ENCODE measurements around the gene MT1E.
A peak's percentile ranks its signal among the peaks of the same experiment; 100 is the strongest.

Gene MT1E

DNA sequence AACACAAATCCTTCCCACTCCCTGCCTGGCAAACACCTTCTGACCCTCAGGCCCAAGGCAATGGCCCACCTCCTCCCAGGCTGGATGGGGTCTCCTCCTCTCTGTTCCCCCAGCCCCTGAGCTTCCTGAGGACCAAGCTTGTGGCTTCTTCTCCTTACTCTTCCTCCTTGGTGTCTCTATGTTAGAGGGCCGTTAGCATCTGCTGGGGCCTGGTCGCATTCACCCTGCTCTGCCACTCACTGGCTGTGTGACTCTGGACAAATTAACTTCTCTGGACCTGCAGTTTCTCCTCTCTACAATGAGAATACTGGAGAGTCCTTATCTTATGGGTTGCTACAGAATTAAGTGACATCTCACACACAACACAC lies 17.9 kb upstream of the MT1E start:
- TF ChIP-seq, protein P1, sequence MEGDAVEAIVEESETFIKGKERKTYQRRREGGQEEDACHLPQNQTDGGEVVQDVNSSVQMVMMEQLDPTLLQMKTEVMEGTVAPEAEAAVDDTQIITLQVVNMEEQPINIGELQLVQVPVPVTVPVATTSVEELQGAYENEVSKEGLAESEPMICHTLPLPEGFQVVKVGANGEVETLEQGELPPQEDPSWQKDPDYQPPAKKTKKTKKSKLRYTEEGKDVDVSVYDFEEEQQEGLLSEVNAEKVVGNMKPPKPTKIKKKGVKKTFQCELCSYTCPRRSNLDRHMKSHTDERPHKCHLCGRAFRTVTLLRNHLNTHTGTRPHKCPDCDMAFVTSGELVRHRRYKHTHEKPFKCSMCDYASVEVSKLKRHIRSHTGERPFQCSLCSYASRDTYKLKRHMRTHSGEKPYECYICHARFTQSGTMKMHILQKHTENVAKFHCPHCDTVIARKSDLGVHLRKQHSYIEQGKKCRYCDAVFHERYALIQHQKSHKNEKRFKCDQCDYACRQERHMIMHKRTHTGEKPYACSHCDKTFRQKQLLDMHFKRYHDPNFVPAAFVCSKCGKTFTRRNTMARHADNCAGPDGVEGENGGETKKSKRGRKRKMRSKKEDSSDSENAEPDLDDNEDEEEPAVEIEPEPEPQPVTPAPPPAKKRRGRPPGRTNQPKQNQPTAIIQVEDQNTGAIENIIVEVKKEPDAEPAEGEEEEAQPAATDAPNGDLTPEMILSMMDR (IDR thresholded peaks at IDR 0.05): no peak
- H3K4me1 ChIP-seq (ENCODE audit: control insufficient read depth in 1 of 2, insufficient read depth in 1 of 2, low read depth in 1 of 2, low read length in 1 of 2): peaks cover 26 to 27% of the 10 kb centered on the region in 2 experiments

DNA sequence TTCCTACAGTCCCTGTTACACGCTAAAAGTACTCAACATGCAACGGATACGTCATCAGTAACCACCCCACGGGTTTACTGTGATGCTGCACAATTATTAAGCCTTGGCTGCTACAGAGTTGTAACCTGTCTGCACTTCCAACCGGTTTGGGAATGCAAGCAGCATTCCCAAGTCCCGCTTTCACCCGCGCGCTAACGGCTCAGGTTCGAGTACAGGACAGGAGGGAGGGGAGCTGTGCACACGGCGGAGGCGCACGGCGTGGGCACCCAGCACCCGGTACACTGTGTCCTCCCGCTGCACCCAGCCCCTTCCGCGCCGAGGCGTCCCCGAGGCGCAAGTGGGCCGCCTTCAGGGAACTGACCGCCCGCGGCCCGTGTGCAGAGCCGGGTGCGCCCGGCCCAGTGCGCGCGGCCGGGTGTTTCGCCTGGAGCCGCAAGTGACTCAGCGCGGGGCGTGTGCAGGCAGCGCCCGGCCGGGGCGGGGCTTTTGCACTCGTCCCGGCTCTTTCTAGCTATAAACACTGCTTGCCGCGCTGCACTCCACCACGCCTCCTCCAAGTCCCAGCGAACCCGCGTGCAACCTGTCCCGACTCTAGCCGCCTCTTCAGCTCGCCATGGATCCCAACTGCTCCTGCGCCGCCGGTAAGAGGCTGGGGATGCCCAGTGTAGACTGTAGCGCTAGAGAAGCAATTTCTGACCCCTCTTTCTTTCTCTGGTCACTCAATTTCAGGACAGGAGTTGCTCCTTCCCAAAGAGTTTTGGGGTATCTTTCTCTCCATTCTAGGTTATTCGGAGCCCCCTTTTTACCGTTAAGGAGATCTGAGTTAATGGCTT lies 17.3 kb upstream of the MT1E start, which contains the start of gene MT2A:
Gene MT2A (plus strand): TSS at position 542 of the 833 bp plus-strand sequence. CDS start 72 bp downstream, at position 614.
- peak within 1 kb of the TSS; percentile 66 to 75 for H3K4me3 ChIP-seq (ENCODE audit: low read depth in 1 of 2, low read length in 1 of 2)
- TF ChIP-seq, protein P1 (IDR thresholded peaks at IDR 0.05): peak; percentile 31
- peaks cover 14% of the 10 kb centered on the region for H3K27me3 ChIP-seq
- peaks cover 26 to 27% of the 10 kb centered on the region in 2 experiments for H3K4me1 ChIP-seq (ENCODE audit: control insufficient read depth in 1 of 2, insufficient read depth in 1 of 2, low read depth in 1 of 2, low read length in 1 of 2)
- no peaks in the 10 kb centered on the region for H3K36me3 ChIP-seq
- no peaks in the 10 kb centered on the region for H3K9me3 ChIP-seq
- peak within 1 kb of the TSS; percentile 73 for H3K27ac ChIP-seq

More for the DNA sequence above, 17.9 kb upstream of the MT1E start:
- Histone ChIP-seq H3K27ac (peak overlapping the region; percentile 73), H3K27me3 (peaks cover 14% of the 10 kb centered on the region), H3K36me3 (no peaks in the 10 kb centered on the region), H3K4me3 (ENCODE audit: low read depth in 1 of 2, low read length in 1 of 2) (peak overlapping the region; percentile 66 to 75), H3K9me3 (no peaks in the 10 kb centered on the region)

DNA sequence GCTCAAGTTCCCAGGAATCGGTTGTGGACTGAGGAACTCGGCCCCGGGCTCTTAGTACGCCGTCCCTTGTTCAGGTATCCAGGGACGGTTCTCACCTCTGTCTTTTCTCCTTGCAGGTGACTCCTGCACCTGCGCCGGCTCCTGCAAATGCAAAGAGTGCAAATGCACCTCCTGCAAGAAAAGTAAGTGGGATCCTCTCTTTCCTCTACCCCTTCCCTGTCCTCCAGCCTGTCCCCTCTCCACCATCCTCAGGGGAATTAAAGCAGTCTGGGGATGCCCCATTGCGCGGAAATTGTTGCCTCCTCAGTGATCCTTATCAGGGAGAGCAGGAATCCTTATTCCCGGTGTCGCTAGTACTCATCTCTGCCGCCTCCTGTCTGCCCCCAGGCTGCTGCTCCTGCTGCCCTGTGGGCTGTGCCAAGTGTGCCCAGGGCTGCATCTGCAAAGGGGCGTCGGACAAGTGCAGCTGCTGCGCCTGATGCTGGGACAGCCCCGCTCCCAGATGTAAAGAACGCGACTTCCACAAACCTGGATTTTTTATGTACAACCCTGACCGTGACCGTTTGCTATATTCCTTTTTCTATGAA lies 16.6 kb upstream of the MT1E start:
- H3K27me3 ChIP-seq: peaks cover 9% of the 10 kb centered on the region
- H3K4me3 ChIP-seq (ENCODE audit: low read depth in 1 of 2, low read length in 1 of 2): peak overlapping the region; percentile 66 to 75
- peak overlapping the region; percentile 73 for H3K27ac ChIP-seq
- TF ChIP-seq, protein P1 (IDR thresholded peaks at IDR 0.05): no peak
- H3K36me3 ChIP-seq: no peaks in the 10 kb centered on the region
- H3K9me3 ChIP-seq: no peaks in the 10 kb centered on the region
- peaks cover 26 to 27% of the 10 kb centered on the region in 2 experiments for H3K4me1 ChIP-seq (ENCODE audit: control insufficient read depth in 1 of 2, insufficient read depth in 1 of 2, low read depth in 1 of 2, low read length in 1 of 2)

DNA sequence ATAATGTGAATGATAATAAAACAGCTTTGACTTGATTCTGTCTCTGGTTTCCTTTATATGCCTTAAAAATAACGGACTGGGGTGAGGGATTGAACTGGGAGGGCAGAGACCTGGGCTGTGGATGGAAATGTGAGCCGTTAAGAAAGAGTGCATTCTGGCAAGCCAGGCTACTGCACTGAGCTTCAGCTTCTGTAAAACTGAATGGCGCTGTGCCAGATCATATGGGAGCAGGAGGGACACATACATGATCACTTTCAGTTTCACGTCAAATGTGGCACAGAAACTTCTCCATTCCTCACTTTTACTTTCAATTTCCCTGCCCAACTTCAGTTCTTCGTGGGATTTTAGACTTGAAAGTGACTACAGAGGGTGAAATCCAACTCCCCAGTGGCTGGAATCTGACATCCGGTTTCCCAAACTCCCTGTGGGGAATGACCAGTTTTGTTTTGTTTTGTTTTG lies 16.1 kb upstream of the MT1E start:
- TF ChIP-seq, protein P1 (IDR thresholded peaks at IDR 0.05): no peak
- peak overlapping the region; percentile 73 for H3K27ac ChIP-seq
- no peaks in the 10 kb centered on the region for H3K9me3 ChIP-seq
- H3K27me3 ChIP-seq: peaks cover 7% of the 10 kb centered on the region
- H3K36me3 ChIP-seq: no peaks in the 10 kb centered on the region
- H3K4me1 ChIP-seq (ENCODE audit: control insufficient read depth in 1 of 2, insufficient read depth in 1 of 2, low read depth in 1 of 2, low read length in 1 of 2): peaks cover 26 to 27% of the 10 kb centered on the region in 2 experiments
- H3K4me3 ChIP-seq (ENCODE audit: low read depth in 1 of 2, low read length in 1 of 2): peak overlapping the region; percentile 66 to 75

DNA sequence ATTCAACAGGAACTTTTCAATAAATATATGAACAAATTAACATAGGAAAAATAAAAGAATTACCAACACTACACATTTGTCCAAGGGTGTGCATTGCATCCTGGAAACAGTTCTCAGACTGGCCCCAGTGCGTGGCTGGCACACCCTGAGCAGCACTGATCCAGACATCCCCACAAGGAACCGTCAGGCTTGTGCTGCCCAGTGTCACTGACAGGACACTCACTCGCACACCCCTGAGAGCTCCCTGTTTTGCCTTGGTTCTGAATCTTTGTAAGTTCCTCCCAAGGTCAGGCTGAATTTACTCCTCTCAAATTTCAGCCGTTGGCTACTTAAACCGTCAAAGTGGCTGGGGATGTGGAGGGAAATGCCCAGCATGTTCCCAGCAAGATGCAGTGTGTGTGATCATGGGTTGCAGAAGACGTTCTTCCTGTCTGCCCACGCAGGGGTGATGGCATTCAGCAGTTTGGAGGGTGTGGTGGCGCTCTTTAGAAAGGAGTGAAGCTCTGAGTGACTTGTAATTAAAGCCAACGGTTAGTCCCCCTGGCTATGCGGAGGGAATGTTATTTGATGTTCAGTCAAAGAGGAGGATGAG lies 15.5 kb upstream of the MT1E start:
- H3K4me1 ChIP-seq (ENCODE audit: control insufficient read depth in 1 of 2, insufficient read depth in 1 of 2, low read depth in 1 of 2, low read length in 1 of 2): peaks cover 26 to 27% of the 10 kb centered on the region in 2 experiments

More for the DNA sequence above, 15.5 kb upstream of the MT1E start:
- no peaks in the 10 kb centered on the region for H3K9me3 ChIP-seq
- peaks cover 11% of the 10 kb centered on the region for H3K27me3 ChIP-seq
- peak overlapping the region; percentile 73 for H3K27ac ChIP-seq
- H3K4me3 ChIP-seq (ENCODE audit: low read depth in 1 of 2, low read length in 1 of 2): peak overlapping the region; percentile 66 to 75
- no peaks in the 10 kb centered on the region for H3K36me3 ChIP-seq
- TF ChIP-seq, protein P1 (IDR thresholded peaks at IDR 0.05): no peak

Data from neutrophil (primary cell).